Urothelium cell line (cell line): ENCODE data around the gene TRIM47.
A peak's percentile ranks its signal among the peaks of the same experiment; 100 is the strongest.

Experiments
- DNase-seq: peaks from one replicate; pipeline ENCODE4 v3.0.0; 2011; ENCODE audit warnings: low spot score, mixed read lengths
- FAIRE-seq: peaks from 2 replicates; lab custom pipeline; 2011; peaks lifted over from hg19 to GRCh38; lab: Jason Lieb, UNC

The TRIM47 gene

GRCh38 chr17:75878174-75878998, at the start of gene TRIM47:
Gene TRIM47 (minus strand): TSS chr17:75878581. CDS start chr17:75878548, 33 bp downstream.
- FAIRE-seq = peak; percentile 20
- DNase-seq = peak; percentile 88

GRCh38 chr17:75927286-75927922, 49.0 kb upstream of the TRIM47 start:
- FAIRE-seq (peak; percentile 40), DNase-seq (peak; percentile 47)

- DNase-seq (no peak), FAIRE-seq (no peak)
Measured at GRCh38 chr17:75926456-75926855, 48.1 kb upstream of the TRIM47 start.

DNA sequence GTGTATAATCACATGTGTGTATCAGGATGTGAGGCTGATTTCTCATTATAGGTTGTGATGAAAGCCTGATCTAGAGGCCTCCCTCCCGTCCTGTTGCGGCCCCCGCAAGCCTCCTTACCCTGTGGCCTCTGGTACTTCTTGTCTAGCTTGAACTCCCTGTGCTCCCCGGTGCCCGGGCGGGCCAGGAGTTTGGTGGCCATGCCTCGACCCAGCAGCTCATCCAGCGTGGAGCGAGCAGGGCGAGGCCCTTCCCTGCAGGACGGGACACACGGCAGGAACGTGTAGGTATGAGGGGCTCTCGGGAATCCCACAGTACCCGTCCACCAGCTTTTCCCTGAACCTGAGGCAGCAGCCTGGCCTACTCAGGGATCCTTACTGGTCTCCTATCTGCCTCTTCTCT, 47.5 kb upstream of the TRIM47 start:
- no peak for FAIRE-seq

GRCh38 chr17:75925103-75925502, 46.7 kb upstream of the TRIM47 start:
- FAIRE-seq (no peak), DNase-seq (no peak)

More for the DNA sequence above, 47.5 kb upstream of the TRIM47 start:
- DNase-seq = no peak

DNA sequence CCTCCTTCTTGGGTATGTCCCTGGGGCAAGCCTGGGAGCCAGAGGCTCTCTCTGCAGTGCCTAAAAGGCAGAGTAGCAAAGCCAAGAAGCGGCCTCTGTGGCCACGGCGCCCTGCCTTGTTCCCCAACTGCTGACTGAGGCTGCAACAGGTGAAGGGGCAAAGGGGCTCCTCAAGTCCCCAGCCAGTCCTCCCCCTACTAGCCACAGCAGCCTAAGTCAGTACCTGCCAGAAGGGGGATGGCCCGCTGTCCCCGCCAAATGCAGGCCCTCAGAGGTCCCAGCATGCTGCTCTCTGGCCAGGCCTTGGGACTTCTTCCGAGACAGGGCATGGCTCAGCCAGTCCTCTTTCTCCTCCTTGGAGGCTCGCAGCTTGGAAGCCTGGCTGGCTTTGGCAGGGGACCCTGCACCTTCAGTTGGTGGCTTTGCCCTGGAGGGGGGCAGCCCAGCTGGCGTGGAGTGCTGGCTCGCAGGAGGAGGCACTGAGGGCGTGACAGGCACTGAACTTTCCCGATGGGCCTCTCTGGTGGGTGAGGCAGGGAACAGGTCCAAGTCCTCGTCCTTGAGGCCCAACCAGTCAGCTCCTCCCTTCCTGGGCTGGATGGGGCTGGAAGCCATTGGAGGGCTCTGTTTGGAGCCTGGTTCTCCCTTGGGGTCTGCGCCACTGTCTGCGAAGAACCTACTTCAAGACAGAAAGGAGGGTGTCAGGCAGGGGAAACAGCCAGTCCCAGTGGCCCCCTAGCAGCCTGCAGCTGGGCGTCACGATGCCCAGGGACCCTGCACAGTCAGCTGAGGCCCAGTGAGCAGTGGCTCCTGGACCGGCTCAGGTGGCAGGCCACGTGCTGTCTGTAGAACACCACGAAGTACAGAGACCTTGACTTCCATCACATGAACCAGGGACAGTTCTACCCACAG, 44.8 kb upstream of the TRIM47 start:
- DNase-seq (no peak), FAIRE-seq (no peak)

- FAIRE-seq = peak; percentile 13
- DNase-seq = no peak
Measured at GRCh38 chr17:75922173-75922961, 44.0 kb upstream of the TRIM47 start.

DNA sequence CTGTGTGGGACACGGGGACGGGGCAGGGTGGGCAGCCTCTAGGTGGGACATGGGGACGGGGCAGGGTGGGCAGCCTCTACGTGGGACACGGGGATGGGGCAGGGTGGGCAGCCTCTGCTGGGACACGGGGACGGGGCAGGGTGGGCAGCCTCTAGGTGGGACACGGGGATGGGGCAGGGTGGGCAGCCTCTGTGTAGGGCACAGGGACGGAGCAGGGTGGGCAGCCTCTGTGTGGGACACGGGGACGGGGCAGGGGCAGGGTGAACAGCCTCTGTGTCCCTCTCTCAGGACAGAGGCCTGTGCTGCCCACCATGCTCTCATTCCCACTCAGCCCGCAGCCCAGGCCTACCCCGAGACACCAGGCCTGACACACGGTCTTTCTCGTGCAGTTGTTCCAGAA, 43.2 kb upstream of the TRIM47 start:
- no peak for FAIRE-seq
- no peak for DNase-seq

DNA sequence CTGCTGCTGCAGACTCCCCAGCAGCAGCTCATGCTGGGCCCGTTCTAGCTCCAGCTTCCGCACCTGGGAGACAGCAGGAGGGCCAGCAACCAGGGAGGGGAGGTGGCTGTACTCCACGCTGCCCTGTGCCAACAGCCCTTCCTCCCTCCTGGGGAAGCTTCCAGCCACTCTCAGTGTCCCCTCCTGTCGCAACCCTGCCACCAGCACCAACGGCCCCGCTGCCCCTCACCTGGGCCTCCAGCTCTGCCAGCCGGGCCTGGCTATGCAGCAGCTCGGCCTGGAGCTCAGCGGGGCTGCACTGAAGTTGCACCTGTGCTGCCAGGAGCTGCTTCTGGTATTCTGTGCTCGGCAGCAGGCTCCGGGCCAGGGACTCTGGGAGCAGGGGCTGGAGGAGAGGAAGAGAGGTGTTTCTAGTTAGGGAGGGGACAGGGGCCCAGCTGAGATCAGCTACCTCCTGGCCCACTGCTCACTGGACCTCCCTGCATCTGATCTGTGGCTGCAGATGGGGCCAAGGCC, 41.7 kb upstream of the TRIM47 start:
- no peak for DNase-seq
- no peak for FAIRE-seq

- DNase-seq (no peak), FAIRE-seq (no peak)
Measured at GRCh38 chr17:75919611-75920010, 41.2 kb upstream of the TRIM47 start.

DNA sequence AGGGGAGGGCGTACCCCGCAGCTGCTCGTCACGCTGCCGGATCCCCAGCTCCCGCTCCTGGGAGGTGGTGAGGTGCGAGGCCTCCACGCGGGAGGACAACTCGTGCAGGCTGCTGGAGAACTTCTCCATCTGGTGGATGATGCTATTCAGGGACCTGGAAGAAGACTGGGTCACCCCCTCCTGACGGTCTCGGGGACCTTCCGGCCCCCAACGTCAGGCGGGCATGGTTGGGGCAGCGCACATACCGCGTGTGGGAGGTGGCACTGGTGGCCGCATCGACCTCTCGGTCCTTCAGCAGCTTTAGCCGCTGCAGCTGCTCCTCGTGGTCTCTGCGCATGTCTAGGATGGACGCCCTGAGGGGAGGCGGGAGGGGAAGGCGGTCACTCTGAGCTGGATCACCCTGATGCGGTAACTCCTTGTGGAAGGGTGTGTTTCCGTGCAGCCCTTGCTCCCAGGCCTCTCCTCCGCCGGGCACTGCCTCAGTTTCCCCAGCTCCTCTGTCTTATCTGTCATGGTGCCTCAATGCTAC, 39.6 kb upstream of the TRIM47 start:
- DNase-seq (no peak), FAIRE-seq (no peak)

DNA sequence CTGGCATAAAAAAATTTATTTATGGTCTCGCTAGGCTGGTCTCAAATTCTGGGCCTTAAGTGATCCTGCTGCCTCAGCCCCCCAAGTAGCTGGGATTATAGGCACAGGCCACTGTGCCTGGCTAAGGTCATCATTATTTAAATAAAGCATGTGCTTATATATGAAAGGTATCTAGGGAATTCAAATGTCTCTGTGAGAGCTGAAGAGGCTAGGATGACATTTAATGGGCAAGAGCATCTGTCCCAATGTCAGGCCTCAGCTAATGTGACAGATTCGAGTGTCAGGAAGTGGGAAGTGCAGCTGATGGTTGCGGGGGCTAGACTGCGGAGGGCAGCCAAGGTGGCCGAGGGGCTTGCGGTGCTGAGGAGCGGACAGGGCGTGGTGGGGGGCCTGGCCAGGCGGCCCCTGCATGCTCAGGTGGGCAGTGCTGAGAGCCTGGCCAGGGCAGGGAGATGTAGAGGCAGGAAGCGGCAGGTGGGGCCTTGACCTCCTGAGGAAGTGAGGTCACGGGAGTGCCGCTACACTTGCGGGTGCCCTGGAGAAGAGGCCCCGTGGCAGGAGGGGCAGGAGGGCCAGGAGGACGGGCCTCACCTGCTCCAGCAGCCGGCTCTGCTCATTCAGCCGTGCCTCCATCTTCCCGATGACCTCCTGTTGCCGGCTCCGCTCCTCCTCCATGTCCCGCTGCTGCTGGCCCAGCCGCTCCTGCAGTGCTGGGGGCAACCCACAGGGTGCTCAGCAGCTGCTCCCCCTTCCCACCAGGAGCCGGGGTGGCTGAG, 38.9 kb upstream of the TRIM47 start:
- FAIRE-seq (no peak), DNase-seq (no peak)

DNA sequence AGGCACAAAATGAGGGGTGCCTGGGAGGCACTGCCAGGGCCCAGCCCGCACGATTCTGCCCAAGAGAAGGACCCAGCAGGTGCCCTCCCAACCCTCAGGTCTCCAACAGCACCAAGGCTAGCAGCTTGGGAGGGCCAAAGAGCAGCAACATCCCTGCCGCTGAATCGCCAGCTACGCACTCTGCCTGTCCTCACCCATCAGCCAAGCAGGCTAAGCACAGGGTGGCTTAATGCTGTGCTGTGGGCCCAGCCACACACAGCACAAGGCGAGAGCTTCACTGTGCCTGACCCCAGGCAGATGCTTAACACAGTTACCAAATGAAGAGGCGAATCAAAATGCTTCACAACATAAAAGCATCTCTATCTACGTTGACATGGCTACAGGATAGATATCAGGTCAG, 36.9 kb upstream of the TRIM47 start:
- no peak for DNase-seq

GRCh38 chr17:75914643-75915267, 36.4 kb upstream of the TRIM47 start:
- DNase-seq = no peak
- FAIRE-seq = no peak

More for the DNA sequence above, 36.9 kb upstream of the TRIM47 start:
- no peak for FAIRE-seq

DNA sequence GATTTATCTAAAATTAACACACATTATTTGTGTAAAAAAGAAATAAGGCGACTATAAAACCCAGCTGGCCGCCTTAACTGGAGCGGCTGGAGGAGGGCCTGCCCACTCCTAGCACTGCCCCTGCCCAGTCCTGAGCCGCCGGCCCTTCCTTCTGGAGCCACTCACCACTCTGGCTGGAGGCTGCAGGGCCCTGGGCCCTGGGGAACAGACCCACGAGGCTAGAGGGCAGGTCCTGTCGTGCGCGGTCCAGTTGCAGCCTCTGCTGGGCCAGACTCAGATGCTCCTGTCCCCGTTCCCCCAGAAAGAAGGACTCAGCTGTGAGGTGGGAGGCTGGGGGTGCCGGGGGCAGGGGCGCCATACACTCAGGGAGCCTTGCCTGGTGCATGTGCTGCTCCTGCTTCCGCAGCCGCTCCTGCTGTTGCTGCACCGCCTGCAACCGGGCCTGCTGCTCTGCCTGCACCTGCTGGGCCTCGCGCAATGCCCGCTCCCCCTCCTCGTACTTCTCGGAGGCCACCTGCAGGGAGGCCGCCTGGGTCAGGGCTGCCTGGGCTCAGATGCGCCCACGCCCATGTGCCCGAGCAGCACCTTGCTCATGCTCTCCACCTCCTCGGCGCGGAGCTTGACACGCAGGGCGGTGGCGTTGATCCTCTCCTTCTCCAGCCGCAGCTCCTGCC, 35.3 kb upstream of the TRIM47 start:
- no peak for FAIRE-seq
- no peak for DNase-seq

DNA sequence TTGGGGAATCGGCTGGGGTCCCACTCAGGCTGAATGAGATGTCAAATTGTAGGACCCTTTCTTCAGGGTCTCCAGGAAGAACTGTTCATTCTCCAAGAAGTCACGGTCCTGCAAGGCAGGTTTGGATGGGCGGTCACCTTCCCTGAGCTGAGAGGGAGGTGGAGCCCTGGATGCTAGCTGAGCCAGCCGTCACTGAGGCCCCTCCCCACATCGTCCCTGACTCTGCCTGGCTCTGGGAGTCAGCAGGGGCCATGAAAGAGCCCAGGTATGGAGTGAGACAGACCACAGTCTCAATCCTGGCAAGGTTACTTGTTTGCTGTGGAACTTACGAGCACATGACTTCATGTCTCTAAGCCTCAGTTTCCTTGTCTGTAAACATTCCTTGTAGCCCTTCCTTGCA, 32.3 kb upstream of the TRIM47 start:
- DNase-seq (no peak), FAIRE-seq (no peak)

- no peak for FAIRE-seq
- DNase-seq = no peak
Measured at GRCh38 chr17:75909812-75910274, 31.5 kb upstream of the TRIM47 start.
